ENCODE results near the gene TUBB3.

DNA sequence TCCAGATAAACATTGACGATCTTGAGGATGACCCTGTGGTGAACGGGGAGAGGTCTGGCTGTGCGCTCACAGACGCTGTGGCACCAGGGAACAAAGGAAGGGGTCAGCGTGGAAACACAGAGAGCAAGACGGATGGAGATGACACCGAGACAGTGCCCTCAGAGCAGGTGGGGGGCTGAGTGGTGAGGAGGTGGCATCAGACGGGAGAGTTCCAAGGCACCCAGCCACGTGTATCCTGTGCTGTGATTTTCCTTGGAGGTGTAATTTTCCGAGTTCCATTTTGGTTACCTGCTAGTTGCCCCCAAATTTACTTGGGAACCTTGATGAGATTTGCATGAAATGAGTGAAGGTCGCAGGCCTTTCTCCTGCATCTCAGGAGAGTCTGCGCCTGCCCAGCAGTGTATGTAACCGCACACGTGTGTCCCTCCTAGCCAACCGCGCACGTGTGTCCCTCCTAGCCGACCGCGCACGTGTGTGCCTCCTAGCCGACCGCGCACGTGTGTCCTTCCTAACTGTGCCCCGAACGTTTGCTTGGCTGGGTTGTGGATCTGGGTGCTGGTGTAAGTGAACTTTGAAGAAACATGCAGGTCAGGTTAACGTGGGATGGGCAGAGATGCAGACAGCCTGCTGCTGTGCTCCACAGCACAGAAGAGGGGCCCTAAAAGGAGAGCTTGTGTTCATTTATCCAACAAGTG is 39.6 kb upstream of the TUBB3 start:
- TF ChIP-seq EZH2 (optimal IDR thresholded peaks at IDR 0.05; ENCODE audit: low read depth, low read length), result no peak
- TF ChIP-seq, protein P1, sequence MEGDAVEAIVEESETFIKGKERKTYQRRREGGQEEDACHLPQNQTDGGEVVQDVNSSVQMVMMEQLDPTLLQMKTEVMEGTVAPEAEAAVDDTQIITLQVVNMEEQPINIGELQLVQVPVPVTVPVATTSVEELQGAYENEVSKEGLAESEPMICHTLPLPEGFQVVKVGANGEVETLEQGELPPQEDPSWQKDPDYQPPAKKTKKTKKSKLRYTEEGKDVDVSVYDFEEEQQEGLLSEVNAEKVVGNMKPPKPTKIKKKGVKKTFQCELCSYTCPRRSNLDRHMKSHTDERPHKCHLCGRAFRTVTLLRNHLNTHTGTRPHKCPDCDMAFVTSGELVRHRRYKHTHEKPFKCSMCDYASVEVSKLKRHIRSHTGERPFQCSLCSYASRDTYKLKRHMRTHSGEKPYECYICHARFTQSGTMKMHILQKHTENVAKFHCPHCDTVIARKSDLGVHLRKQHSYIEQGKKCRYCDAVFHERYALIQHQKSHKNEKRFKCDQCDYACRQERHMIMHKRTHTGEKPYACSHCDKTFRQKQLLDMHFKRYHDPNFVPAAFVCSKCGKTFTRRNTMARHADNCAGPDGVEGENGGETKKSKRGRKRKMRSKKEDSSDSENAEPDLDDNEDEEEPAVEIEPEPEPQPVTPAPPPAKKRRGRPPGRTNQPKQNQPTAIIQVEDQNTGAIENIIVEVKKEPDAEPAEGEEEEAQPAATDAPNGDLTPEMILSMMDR (IDR thresholded peaks at IDR 0.05; ENCODE audit: low read length), result no peak
